ENCODE data around the gene LRRC75B. TPM values are rescaled to one million over a fixed set of nuclear protein-coding genes. Genes with fewer than 3 reads are reported as not detected.

Gene LRRC75B
- polyA plus RNA-seq, 1 of the 3 experiments (the other 2 are of a cell fraction): 12.3 TPM

DNA sequence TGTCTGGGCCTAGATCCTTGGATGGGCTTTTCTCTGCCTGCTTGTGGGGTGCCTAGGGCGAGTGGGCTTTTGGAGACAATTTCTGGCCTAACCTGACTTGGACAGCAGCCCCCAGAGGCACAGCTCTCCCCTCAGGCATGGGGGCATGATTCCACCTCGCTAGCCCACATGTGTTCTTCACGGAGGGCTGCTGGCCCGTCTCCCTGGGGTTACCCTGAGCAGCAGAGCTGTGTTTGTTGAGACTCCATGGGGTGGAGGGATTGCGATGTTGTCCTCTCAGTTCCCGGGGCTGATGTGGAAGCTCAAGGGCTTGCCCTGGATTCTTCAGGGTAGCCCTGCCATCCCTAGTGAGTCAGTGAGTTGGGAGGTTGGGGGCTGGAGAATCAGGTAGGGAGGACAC lies 2.4 kb upstream of the LRRC75B start:
- 93% methylated on average over 6 of the region's 6 CpGs for WGBS (ENCODE audit: low lambda C conversion rate)
- H3K4me3 ChIP-seq (ENCODE audit: low read depth in 2 of 2, low read length in 1 of 2): no peak overlapping the region
- H3K4me1 ChIP-seq (ENCODE audit: control insufficient read depth in 1 of 2, insufficient read depth in 2 of 2, low read depth in 1 of 2, low read length in 1 of 2): peaks cover 0 to 28% of the 10 kb centered on the region in 2 experiments; a peak in 1 of 4 replicates
- TF ChIP-seq, protein P1, sequence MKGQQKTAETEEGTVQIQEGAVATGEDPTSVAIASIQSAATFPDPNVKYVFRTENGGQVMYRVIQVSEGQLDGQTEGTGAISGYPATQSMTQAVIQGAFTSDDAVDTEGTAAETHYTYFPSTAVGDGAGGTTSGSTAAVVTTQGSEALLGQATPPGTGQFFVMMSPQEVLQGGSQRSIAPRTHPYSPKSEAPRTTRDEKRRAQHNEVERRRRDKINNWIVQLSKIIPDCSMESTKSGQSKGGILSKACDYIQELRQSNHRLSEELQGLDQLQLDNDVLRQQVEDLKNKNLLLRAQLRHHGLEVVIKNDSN (IDR thresholded peaks at IDR 0.05; ENCODE audit: borderline replicate concordance, low read depth): no peak
- TF ChIP-seq FOXM1 (IDR thresholded peaks at IDR 0.05; ENCODE audit: low read depth) (no peak), SMC3 (IDR thresholded peaks at IDR 0.05; ENCODE audit: low read depth, low read length) (no peak), MXI1 (IDR thresholded peaks at IDR 0.05; ENCODE audit: low read depth, low read length) (no peak), NFIC (IDR thresholded peaks at IDR 0.05; ENCODE audit: borderline replicate concordance) (no peak), RFX5 (IDR thresholded peaks at IDR 0.05; ENCODE audit: low read length) (no peak), FOSL2 (IDR thresholded peaks at IDR 0.05; ENCODE audit: borderline replicate concordance, low read depth) (no peak), NRF1 (IDR thresholded peaks at IDR 0.05; ENCODE audit: low read depth, low read length) (no peak), GABPA (IDR thresholded peaks at IDR 0.05; ENCODE audit: low read depth) (no peak), TAF1 (IDR thresholded peaks at IDR 0.05; ENCODE audit: borderline replicate concordance, low read depth, low read length) (no peak), JUND (IDR thresholded peaks at IDR 0.05) (no peak), GATA2 (CRISPR knock-in tag; IDR thresholded peaks at IDR 0.05) (no peak)
- TF ChIP-seq, protein P2, sequence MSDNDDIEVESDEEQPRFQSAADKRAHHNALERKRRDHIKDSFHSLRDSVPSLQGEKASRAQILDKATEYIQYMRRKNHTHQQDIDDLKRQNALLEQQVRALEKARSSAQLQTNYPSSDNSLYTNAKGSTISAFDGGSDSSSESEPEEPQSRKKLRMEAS (IDR thresholded peaks at IDR 0.05; ENCODE audit: low read depth): no peak
- TF ChIP-seq, protein P3, sequence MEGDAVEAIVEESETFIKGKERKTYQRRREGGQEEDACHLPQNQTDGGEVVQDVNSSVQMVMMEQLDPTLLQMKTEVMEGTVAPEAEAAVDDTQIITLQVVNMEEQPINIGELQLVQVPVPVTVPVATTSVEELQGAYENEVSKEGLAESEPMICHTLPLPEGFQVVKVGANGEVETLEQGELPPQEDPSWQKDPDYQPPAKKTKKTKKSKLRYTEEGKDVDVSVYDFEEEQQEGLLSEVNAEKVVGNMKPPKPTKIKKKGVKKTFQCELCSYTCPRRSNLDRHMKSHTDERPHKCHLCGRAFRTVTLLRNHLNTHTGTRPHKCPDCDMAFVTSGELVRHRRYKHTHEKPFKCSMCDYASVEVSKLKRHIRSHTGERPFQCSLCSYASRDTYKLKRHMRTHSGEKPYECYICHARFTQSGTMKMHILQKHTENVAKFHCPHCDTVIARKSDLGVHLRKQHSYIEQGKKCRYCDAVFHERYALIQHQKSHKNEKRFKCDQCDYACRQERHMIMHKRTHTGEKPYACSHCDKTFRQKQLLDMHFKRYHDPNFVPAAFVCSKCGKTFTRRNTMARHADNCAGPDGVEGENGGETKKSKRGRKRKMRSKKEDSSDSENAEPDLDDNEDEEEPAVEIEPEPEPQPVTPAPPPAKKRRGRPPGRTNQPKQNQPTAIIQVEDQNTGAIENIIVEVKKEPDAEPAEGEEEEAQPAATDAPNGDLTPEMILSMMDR (IDR thresholded peaks at IDR 0.05): no peak
- TF ChIP-seq, protein P4, sequence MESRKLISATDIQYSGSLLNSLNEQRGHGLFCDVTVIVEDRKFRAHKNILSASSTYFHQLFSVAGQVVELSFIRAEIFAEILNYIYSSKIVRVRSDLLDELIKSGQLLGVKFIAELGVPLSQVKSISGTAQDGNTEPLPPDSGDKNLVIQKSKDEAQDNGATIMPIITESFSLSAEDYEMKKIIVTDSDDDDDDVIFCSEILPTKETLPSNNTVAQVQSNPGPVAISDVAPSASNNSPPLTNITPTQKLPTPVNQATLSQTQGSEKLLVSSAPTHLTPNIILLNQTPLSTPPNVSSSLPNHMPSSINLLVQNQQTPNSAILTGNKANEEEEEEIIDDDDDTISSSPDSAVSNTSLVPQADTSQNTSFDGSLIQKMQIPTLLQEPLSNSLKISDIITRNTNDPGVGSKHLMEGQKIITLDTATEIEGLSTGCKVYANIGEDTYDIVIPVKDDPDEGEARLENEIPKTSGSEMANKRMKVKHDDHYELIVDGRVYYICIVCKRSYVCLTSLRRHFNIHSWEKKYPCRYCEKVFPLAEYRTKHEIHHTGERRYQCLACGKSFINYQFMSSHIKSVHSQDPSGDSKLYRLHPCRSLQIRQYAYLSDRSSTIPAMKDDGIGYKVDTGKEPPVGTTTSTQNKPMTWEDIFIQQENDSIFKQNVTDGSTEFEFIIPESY (IDR thresholded peaks at IDR 0.05; ENCODE audit: borderline replicate concordance, low read depth): no peak
- H3K36me3 ChIP-seq (replicated peaks in 1 of 2; ENCODE audit: control insufficient read depth in 1 of 2, insufficient read depth in 2 of 2, low read length in 1 of 2): no peaks in the 10 kb centered on the region
- no peaks in the 10 kb centered on the region for H3K27me3 ChIP-seq (ENCODE audit: insufficient read depth)
- CTCF ChIA-PET: interaction anchor here (1.1 to 1.2 kb wide), 2 partner anchors 16 to 69 kb away, joined by 3 to 4 read pairs; no protein-coding TSS in a partner anchor
- no peak overlapping the region for H3K4me2 ChIP-seq
- H3K9me2 ChIP-seq: no peaks in the 10 kb centered on the region
- no peaks in the 10 kb centered on the region for H4K20me1 ChIP-seq (ENCODE audit: insufficient read depth)
- no peak overlapping the region for H3K9ac ChIP-seq
- no peaks in the 10 kb centered on the region for H3K9me3 ChIP-seq
- POLR2A ChIA-PET: no interaction called here
- no peak overlapping the region for H2AFZ ChIP-seq (ENCODE audit: low read depth)
- H3K79me2 ChIP-seq (ENCODE audit: insufficient read depth): no peaks in the 10 kb centered on the region
- no peak for DNase-seq
- H3F3A ChIP-seq (replicated peaks; ENCODE audit: insufficient read depth): no peaks in the 10 kb centered on the region
- no peak overlapping the region for H3K27ac ChIP-seq (ENCODE audit: low read depth in 2 of 2, low read length in 1 of 2)

All from SK-N-SH (cell line).